ENCODE results near the gene GRIN3A.

Gene GRIN3A

DNA sequence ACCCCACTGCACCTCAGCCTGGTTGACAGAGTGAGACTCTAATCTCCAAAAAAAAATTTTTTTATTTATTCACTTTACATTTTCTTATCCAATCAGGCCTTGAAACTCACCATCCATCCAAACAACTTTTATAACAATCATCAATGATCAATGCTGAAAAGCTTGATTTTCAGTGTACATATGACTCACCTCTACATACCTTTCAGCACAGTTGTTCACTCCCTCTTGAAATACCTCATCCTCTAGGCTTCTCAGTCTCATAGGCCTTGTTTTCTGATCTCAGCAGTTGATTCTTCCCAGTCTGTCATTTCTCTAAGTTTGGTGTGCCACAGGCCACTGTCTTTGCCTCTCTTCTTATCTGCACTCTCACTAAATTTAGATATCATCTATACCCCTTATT, 36.2 kb downstream of the GRIN3A start:
- no peak for DNase-seq

DNA sequence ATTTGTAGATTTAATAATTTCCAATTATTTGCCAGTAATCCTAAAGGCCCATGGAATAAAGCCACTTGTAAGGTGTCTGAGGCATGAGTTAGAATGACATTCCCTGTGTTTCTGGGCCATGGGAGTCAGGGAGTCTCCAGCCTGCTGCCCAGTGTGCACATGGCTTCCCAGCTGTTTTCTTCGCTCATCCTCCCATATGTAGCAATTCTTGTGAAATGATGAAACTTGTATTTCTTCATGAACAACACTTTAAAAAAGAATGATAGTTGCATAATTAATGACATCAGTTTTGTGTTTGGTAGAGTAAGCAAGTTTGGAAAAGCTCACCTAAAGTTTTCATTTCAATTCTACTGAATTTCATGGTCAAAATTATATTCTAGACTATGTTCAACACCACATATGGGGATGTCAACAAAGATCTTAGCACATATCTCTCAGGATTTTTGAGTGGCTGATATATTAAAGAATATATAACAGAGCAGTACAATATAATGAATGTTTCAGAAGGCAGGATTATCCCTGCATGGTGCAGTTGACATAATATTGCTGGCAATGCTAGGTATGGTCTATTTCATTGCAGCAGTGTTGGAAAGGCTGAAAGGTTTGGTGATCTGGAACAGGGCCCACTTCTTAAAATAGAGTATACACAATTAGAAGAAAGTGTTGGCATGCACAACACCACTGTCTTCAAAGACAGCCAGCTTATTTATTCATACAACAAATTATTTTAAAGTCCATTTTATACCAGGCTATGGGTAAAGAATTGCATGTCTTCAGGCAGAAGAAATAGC, 44.7 kb downstream of the GRIN3A start:
- DNase-seq = no peak

DNA sequence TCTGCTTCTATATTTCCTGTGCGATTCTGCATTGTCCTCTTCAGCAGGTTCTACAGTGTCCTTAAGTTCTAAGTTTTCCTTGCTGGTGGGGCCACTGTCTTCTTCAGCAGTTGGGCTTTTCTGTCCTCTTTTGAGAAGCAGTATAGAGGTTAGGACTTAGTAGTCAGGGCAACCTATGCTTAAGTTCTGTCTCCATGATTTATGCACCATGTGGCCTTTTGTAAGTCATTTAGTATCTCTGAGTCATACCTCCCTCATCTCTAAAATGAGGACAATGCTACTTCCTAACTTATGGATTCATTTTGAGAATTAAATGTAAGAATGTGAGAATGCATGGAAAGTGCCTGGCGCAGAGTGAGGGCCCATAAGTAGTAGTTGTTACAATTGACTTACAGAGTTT, 46.8 kb downstream of the GRIN3A start:
- DNase-seq = no peak

DNA sequence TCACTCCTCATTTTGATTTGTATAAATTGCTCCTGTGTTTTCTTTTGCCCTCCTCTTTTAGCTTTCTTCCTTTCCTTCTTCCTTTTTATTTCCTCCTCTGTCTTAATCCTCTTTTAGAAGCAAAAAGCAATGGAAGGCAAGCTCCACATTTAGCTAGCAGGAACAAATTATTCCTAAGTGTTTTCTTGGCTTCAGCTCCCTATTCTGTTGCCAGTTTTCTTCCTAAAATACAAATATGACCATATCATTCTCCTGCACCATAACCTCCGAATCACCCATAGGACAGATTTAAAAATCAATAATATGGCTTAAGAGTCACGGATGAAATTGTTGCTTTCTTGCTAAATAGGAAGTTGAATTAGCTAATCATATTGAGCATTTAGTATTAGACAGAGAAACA, 49.4 kb downstream of the GRIN3A start:
- no peak for DNase-seq

DNA sequence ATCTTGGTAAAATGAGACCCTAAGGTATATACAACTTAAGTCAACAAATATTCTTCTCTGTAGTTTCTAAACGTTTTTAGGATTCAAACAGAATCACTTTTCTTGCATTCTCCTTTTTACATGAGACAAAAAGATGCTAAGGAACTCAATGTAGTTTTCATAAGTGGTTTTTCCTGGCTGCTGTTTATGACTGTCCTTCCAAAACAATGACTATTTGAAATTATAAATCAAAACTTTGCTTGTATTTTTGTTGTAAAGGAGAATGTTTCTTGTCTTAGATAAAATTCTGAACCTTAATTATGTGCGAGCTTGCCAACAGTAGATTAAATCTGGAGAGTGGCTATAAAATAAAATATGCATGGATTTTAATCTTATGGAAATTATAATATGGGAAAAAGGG, 53.8 kb downstream of the GRIN3A start:
- no peak for DNase-seq

DNA sequence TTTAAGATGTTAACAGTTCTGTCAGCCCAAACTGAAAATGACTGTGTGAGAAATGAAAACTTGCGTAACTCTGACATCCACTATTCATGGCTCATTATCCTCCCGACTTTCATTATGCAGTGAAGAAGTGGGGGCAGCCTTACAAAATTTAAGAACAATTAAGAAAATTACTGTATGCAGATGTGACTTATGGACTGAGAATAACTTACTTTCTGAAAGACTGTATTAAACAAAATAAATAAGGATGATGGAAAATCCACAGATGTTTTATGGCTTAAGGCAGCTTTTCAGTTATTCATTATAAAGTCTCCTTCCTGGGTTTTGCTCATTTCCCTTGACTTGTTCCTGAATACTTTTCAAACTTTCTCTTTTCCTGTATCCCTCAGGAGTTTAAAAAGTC, 55.2 kb downstream of the GRIN3A start:
- no peak for DNase-seq

DNA sequence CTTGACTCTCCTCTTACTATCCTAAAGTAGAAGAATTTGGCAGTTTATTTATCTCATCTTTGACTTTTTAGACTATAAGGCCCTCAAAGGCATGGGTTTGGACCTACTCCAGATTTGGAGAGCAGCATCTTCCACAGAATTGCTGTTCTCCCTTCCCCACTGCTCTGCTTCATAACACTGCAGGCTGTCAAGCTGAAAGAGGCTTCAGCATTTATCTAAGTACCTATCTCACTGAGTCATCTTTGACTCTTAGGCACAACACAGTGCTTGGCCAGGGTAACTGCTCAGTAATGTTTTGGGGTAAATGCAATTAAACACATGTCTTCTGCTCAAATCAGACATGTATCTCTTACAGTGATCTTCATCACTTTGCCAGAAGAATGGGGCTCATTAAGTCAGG, 60.6 kb downstream of the GRIN3A start:
- DNase-seq = no peak

DNA sequence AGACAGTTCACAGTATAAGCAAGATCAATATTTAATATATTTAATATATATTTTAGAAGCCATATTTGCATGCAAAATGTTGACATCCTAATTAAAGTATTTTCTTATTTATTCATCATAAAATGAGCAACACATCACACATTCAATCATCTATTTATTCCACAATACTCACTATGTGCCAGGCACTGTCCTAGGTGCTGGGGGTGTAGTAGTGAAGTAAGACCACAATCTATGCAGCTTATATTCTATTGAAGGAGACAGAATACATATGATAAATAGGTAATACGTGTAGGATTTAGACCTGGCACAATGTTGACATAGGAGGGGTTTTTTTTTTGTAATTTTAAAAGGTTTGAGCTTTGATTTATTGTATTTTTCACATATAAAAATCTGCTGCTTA, 63.1 kb downstream of the GRIN3A start:
- no peak for DNase-seq

DNA sequence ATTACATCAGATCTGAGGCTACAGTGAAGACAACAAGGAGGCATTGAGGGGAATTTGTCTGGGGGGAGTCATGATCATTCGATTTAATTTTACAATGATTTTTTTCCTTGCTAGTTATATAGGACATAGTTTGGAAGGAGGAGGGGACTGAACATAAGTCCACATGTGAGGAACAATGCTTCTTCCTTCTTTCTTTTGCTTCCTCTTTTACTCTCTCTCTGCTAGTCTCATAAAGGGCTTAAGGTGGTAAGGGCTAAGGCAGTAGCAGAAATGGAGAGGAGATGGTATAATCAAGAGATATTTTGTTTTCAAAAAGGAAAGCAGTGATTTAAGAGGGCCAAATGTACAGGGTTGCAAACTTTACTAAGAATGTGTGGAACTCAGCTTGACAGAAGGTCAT, 64.3 kb downstream of the GRIN3A start:
- no peak for DNase-seq

DNA sequence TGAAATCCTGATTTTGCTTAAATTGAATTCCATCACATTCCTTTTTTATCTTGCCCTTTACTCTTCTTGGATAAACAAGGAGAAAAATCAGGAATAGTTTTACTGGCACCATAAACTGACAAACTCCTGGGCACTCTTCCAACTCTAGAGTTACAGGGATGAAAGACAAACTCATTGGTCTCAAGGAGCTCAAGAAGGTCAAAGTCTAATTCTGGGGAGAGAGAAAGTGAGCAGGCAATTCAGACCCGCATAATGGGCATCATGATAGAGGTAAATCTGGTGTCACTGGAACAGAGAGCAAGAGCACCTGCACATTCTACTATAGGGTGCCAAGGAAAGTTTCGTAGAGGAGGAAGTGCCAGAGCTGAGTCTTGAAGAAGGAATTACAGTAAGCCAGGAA, 64.8 kb downstream of the GRIN3A start:
- no peak for DNase-seq

DNA sequence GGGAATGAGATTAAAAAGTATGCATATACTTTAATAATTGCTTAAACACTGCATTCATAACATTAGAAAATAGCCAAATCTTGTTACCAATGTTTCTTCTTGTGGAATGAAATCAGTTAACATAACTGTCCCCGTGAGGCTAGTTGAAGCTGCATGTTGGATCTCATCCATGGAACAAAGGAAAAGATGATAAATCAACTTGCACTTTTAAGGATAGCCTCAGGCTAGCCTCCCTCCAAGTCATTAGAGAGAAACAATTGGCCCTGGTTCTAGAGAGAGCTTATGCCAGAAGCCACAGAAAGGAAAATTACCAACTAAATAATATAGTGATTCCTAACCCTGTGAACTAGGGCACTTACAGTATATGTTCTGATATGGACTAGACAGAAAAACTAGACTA, 66.9 kb downstream of the GRIN3A start:
- no peak for DNase-seq

DNA sequence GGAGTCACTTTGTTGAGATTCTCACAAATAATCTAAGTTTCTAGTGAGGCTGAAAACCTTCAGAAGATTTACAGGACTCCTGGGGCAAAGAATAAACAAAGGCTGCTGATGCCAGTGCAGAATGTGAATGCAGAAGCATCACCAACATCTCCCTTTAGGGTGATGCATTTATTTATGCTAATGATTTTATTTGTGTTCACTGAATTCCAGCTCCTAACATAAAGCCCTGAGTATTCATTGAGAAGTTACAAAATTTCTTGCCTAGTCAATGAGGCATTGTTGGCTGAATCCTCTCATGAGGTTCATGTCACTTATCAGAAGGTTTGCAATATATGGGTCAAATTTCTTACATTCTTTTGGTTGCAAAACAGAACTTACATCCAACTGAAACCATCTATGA, 70.0 kb downstream of the GRIN3A start:
- DNase-seq = no peak

DNA sequence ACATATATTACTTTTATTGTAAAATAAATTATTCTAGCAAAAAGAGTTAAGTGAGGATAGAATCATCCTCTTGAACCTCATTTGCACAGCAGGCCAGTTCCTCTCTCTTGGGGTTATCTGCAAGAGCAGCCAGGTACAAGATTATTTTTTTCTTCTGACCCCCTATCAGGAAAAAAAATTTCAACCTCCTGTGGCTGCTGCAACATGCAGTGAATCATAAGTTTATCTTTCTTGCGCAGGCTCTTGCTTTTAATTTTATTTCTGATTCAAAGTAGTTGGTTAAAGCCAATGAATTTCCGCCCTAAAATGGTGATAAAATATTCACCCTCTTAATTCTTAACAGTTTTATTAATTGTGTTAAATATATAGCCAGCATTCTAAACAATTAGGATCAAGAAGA, 74.0 kb downstream of the GRIN3A start:
- no peak for DNase-seq

DNA sequence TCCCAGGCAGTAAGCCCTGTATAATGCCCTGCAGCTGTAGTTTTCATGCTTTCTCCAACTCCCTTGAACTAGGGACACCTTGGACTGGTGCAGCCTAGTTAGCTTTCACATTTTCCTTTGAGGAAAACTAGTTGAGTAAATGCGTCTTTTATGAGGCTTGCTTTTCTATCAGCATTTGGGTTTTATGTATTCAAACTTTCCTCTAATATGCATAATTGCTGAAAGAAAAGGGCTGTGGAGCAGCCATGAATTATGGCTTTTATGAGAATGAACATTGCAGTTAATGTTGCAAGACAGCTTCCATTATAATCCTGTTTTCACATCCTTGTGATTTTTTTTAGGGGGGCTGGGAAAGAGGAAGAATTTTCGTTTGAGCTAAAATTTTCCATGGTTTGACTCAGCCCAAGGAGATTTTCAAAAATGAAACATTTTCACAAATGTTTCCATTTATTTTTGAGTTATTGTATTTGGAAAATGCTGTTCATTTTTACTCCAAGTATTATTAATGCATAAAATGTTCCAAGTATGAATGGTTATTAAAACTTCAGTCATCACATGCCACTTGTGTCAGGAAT, 85.8 kb downstream of the GRIN3A start:
- DNase-seq = no peak

DNA sequence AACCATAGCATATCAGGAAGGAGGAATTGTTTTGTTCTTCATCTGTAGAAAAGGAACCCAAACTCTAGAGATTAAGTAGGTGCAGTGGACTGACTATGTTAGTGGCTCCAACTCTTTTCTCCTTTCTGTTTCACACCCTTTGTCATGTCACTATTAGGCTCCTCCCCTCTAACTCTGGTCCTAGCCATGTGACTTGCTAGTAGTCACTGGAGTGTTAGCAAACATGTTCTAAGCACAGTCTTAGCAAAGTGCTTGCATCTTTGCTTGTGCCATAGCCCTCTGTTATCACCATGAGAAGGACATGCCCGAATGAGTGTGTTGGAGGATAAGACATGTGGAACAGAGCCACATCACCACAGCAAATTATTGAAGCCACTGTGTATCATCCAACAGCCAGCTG, 88.3 kb downstream of the GRIN3A start:
- DNase-seq = no peak

DNA sequence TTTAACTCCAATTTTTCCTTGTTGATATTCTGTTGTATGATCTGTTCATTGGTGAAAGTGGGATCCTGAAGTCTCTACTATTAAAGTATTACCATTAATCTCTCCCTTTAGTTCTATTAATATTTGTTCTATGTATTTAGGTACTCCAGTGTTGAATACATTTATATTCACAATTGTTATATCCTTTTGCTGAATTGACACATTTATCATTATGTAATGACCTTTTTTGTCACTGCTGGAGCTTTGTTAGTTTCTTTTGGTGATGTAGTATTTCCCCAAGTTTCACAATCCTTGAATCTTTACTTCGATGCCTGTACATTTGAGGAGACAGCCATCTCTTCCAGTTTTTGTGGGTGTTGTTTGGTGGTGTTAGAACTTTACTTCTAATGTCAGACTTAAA, 90.0 kb downstream of the GRIN3A start:
- no peak for DNase-seq

DNA sequence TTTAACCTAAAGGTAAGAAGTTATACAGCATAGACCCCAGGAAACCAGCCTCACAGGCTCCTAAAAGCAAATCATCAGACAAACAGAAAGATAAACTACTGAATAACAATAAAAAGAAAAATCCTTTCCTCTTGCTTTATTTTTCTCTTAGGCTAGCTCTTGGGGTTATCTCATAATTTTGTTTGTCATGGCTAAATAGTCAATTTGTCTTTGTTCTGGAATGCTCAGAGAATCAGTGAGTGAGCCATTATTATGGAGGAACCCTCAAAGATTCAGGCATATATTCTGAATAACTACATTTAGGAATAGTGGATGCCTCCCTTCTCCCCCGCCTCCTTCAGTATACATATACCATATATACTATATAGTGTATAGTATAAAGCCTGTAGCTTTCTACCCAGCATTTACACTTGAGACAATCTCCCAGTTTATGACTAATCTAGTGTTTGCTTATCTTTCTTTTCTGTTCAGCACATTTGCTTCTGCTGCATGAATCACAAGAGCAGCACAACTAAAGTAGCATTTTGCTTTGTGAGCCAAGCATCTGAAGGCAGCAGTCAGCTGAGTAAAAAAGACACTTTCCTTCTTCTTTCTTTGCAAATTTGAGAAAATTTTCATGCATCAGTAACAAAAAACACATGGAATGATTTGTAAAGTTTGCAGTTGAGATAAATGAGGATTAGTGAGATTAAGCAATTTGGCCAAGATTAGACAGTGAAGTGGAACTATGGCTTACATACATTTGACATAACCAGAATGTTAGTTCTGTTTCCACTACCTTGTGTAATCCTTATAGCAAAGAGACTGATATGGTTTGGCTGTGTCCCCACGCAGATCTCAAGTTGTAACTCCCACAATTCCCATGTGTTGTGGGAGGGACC, 98.4 kb downstream of the GRIN3A start:
- DNase-seq = no peak

DNA sequence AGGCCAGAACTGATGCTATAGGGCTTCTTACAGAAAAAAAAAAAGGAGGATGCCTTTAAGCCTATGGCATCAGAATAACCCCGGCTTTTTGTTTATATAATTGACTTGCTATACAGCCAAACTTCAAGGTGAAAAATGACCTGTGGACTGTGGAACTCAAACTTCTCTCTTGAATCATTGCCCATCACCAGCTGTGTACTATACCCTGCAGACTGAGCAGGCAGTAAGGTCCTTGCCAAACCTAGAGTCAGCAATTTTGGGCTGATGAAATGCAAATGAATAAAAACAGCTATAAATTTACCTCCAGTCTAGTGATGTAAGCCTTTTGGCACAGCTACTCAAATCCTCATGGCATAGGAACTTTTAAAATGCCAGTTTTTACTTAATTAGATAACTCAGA, 99.1 kb downstream of the GRIN3A start:
- DNase-seq = no peak

DNA sequence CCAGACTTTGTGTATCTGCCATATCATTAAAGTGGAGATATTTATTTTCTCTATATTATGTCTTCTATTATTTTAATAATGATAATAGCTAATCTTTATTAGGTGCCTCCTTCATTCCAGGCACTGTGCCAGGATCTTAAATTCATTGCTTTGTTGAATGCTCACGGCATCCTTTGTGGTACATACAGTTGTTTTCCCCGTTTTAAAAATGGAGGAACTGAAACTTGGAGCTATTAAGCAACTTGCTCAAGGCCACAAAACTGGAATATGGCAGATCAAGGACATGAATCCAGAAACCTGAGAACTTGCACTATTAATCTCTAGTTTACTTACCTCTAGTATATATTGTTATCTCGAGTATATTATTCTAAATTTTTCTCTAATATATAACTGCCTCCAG, 102.2 kb downstream of the GRIN3A start:
- DNase-seq = no peak

DNA sequence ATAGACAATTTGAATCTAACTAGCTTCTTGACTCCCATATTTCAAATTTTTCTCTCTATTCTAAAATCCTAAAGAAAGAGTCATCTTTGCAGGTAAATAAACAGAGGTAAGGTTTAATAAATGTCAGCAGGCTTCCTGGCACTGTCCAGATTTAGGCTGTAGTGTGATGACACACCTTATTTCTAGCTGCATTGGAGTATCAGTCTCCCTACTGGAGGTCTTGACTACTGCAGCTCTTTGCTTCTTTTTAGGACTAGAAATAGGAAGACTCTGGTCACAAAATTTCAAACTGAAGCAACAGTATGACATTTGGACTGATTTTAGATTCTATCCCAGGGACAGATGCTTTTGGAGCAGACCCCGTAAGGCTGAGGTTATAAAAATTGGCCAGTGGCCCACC, 103.0 kb downstream of the GRIN3A start:
- no peak for DNase-seq

DNA sequence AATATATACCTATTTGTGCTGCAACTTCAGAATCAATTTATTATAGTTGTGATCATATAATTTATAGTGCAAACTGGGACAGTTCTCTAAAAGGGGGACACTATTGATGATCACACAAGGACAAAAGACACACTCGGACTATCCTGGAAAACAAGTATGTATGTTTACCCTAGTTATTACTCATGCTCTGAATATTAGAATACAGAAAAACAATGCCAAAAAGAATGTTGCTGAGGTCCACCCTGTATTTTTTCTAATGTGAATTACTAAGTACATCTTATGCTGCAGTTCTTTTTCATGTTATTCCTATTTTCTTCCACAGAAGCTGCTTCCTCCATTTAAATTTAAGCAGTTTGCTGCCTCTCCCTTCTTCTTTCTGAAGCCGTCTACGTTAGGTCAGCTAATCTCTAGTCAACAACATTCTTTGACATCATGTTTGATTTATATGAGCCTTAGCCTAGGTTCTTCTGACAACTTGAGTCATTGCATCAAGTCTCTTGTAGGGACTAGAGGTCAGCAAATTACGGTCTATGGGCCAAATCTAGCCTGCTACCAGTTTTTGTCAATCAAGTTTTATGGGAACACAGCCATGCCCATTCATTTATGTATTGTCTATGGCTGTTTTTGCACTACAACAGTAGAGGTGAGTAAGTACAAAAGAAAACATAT, 103.6 kb downstream of the GRIN3A start:
- DNase-seq = no peak

DNA sequence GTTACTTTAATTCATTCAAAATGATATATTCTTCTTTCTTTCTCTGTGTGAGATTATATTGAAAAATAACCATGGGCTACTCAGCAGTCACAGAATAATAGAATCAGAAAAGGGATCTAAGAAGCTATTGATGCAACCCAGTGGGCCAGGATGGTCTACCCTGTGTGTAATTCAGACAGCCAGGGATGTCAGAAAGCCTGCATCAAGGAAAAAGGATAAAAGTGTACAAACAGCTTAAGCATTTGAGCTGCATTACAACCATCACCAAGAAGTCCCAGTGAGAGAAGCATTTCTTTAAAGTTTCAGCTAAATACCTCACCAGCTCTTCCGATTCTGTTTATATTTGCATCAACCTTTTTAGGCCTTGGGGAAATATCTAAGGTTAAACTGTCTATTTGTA, 105.8 kb downstream of the GRIN3A start:
- no peak for DNase-seq

DNA sequence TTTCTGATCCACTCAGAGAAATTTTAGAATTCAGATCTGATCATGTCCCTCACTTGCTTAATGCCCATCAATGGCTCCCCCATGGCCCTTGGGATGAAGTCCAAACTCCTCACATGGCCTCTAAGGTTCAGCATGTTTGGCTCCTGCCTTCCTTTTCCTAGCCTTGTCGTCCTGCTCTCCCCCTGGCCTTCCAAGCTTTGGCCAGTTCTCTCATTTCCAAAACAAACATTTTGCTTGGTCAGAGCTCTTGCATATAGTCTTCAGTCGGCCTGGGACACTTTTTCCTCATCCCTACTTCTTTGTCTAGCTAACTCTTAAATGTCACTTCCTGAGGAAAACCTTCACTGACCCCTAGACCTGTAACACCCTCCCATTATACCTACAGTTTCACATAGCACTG, 106.6 kb downstream of the GRIN3A start:
- no peak for DNase-seq

DNA sequence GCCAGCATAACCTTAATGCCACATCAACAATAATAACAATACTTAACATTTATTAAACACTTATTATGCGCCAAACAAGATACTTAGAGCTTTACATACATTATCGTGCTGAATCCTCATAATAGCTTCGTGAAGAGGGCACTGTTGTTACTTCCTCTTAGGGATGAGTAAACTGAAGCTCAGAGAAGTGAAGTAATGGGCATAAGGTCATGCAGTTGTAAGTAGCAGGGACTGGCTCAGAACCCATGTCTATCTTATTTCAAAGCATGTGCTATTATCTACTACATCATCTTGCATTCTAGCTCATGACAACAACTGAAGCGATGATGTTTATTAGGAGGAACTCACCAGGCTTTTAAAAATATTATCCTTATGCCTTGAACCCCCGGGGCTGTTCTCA, 108.8 kb downstream of the GRIN3A start:
- DNase-seq = no peak

All from activated CD4-positive, alpha-beta T cell treated with anti-CD3 and anti-CD28 coated beads, Interleukin-2, amount 50 U/mL, for 4 hours (primary cell).